Epithelial cell of proximal tubule (primary cell): ENCODE results near the gene SLC26A2. TPM values are rescaled to one million over a fixed set of nuclear protein-coding genes. Genes with fewer than 3 reads are reported as not detected.
"Not testable (repeated sequence)": the region's sequence is repeated elsewhere in the genome, so short reads cannot be mapped to it uniquely, and the experiment has no call there.

Experiments used
- DNase-seq: peaks from one replicate; pipeline ENCODE4 v3.0.0-alpha.2; 2011; ENCODE audit warnings: low read depth
- H3K4me3 ChIP-seq: 2 replicates; pipeline ENCODE4 v1.5.1; 2011; ENCODE audit warnings: low read depth, mild to moderate bottlenecking, low read length
- CTCF ChIP-seq: conservative IDR thresholded peaks from 2 replicates; pipeline ENCODE4 v1.5.1; 2012; ENCODE audit warnings: low read depth, mild to moderate bottlenecking, low read length
- total RNA-seq: library from RNA; depleted of rRNA; stranded (reverse); fragments of >200 nt; gene quantifications from 2 replicates; pipeline ENCODE4 v1.2.3, GENCODE V29; 2015

SLC26A2 gene
- total RNA-seq, 1 donor from 2014 or later: 11.9 TPM

DNA sequence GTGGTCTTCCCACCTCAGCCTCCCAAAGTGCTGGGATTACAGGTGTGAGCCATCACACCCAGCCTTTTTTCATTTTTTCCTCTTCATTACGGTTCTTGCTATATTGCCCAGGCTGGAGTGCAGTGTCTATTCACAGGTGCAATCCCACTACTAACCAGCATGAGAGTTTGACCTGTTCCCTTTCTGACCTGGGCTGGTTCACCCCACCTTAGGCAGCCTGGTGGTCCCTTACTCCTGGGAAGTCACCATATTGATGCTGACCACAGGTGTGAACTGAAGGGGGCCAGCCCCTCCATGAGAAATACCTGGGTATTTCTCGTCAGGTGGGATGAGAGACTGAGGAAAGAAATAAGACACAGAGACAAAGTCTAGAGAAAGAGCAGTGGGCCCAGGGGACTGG is 18.4 kb upstream of the SLC26A2 start:
- H3K4me3 ChIP-seq: no peak overlapping the region
- TF ChIP-seq CTCF: no peak
- DNase-seq: no peak

GRCh38 chr5:149942741-149943169 is 17.8 kb upstream of the SLC26A2 start:
- not testable (repeated sequence) for H3K4me3 ChIP-seq, DNase-seq

- H3K4me3 ChIP-seq, DNase-seq: not testable (repeated sequence)
These were observed 17.2 kb upstream of the SLC26A2 start for GRCh38 chr5:149943177-149943949.

- no peak for TF ChIP-seq CTCF
These were observed 15.9 kb upstream of the SLC26A2 start, which contains the start of gene PDE6A for GRCh38 chr5:149944666-149945065. PDE6A (minus strand) TSS chr5:149944793; CDS start chr5:149944673, 120 bp downstream.

DNA sequence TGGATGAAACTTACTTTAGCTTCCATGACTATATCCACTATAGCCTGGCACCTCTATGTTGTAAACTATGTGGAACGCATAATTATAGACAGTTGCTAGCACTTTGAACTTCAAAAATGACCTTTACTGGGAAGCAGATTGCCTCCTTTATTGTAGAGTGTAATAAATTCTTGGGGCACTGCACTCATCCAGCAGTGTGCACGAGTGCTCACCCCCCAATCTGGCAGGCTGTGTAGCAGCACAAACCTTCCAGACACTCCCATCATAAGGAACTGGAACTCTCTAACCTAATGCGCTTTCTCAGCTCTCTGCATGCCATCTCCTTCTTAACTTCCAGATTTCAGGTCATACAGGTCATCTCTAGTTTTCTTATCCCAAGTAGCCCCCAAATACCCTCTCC is 14.4 kb upstream of the SLC26A2 start:
- no peak for DNase-seq
- no peak for TF ChIP-seq CTCF
- H3K4me3 ChIP-seq: no peak overlapping the region

More at GRCh38 chr5:149944666-149945065, 15.9 kb upstream of the SLC26A2 start, which contains the start of gene PDE6A:
- DNase-seq: no peak
- no peak within 1 kb of the TSS for H3K4me3 ChIP-seq

GRCh38 chr5:149948993-149949392 is 11.6 kb upstream of the SLC26A2 start:
- DNase-seq: no peak
- TF ChIP-seq CTCF: no peak
- no peak overlapping the region for H3K4me3 ChIP-seq

DNA sequence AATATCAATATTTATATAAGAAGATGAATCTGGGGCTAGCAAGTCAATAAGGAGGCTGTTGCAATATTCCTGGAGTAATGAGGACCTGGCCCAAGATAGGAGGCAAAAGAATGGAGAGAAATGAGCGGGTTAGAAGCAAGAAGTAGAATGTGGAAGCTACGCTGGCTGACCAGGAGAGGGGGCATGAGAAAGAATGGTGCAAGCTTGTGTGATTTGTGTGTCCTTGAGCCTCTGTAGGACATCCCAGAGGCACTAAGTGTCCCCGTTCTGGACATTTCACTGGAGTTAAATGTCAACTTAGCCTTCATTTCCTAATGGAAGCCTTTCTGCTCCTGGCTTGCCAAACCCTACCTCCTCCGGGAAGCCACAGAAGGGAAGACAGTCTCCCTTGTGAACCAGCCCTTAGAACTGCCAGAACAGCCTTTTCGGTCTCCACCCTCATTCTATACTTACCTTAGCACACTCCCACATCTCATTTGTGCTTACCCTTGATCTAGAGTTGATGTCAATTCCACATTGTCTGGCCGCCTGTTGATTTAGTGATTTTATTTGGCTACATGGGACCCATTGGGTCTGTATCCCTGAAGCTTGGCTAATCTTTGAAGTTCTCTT is 9.3 kb upstream of the SLC26A2 start:
- TF ChIP-seq CTCF: no peak
- no peak for DNase-seq

More for the DNA sequence above, 9.3 kb upstream of the SLC26A2 start:
- H3K4me3 ChIP-seq: no peak overlapping the region
